SU-DHL-6 (cell line): ENCODE data around the gene SPSB1.

Source experiments
- H2AFZ ChIP-seq: fragments of 200-600 bp; sonication (generic); 2 replicates; pipeline ENCODE4 v1.6.1; 2014; ENCODE audit warnings: low read depth, mild to moderate bottlenecking, moderate library complexity, mixed read lengths, antibody characterized with exemption, low read length; ENCODE audit not compliant: severe bottlenecking
- H3F3A ChIP-seq: fragments of 200-600 bp; shearing (Covaris generic); 2 replicates; pipeline ENCODE4 v1.6.0; 2016; ENCODE audit warnings: antibody characterized with exemption, mild to moderate bottlenecking; ENCODE audit not compliant: insufficient read depth
- H3K27ac ChIP-seq: fragments of 200-600 bp; sonication (generic); 2 replicates; pipeline ENCODE4 v1.5.1; 2016; ENCODE audit warnings: low read depth, mild to moderate bottlenecking, low read length, moderate library complexity, mixed read lengths
- H3K27me3 ChIP-seq: fragments of 200-600 bp; sonication (generic), shearing (Covaris generic); 2 replicates; pipeline ENCODE4 v1.6.0; 2014; ENCODE audit warnings: mild to moderate bottlenecking, low read length
- H3K36me3 ChIP-seq: fragments of 200-600 bp; sonication (generic); 2 replicates; pipeline ENCODE4 v1.6.1; 2014; ENCODE audit warnings: mild to moderate bottlenecking, low read length, mixed read lengths
- H3K4me2 ChIP-seq: fragments of 300-600, 200-600 bp; shearing (Covaris generic), sonication (generic); 2 replicates; pipeline ENCODE4 v1.6.0; 2014; ENCODE audit warnings: low read length, low read depth, mild to moderate bottlenecking; ENCODE audit not compliant: poor library complexity, severe bottlenecking
- H3K4me3 ChIP-seq: fragments of 200-600 bp; sonication (generic); 2 replicates; pipeline ENCODE4 v1.5.1; 2014; ENCODE audit warnings: antibody characterized with exemption, low read length, mild to moderate bottlenecking, mixed read lengths; ENCODE audit not compliant: insufficient read depth, poor library complexity, severe bottlenecking
- H3K79me2 ChIP-seq: fragments of 200-600 bp; sonication (generic); 2 replicates; pipeline ENCODE4 v1.6.1; 2014; ENCODE audit warnings: mild to moderate bottlenecking, low read length, moderate library complexity; ENCODE audit not compliant: insufficient read depth
- H3K9ac ChIP-seq: fragments of 200-600 bp; sonication (generic); 2 replicates; pipeline ENCODE4 v1.7.0; 2014; ENCODE audit warnings: mild to moderate bottlenecking, low read length
- H3K9me2 ChIP-seq: fragments of 200-600 bp; sonication (generic); replicated peaks from 2 replicates; pipeline ENCODE4 v1.6.1; 2014; ENCODE audit warnings: low read length; ENCODE audit not compliant: insufficient read depth
- H3K9me3 ChIP-seq: fragments of 200-600 bp; sonication (generic); 2 replicates; pipeline ENCODE4 v1.6.1; 2014; ENCODE audit warnings: low read length, mixed read lengths; ENCODE audit not compliant: insufficient read depth
- H4K20me1 ChIP-seq: fragments of 200-600 bp; sonication (generic); 2 replicates; pipeline ENCODE4 v1.6.1; 2014; ENCODE audit warnings: low read depth, mild to moderate bottlenecking, antibody characterized with exemption, low read length, moderate library complexity, mixed read lengths
- EZH2phosphoT487 ChIP-seq: fragments of 200-600 bp; sonication (generic), shearing (Covaris generic); conservative IDR thresholded peaks from 2 replicates; pipeline ENCODE4 v1.6.1; 2018; ENCODE audit warnings: mild to moderate bottlenecking, antibody characterized with exemption, low read length, moderate library complexity, mixed read lengths
- TF ChIP-seq, protein P1 (sequence below): fragments of 200-600 bp; sonication (generic); IDR thresholded peaks from one replicate; pipeline ENCODE4 v1.5.1; 2017; ENCODE audit warnings: antibody characterized with exemption, mild to moderate bottlenecking, low read length, moderate library complexity; ENCODE audit not compliant: insufficient read depth, poor library complexity, severe bottlenecking

Gene SPSB1

DNA sequence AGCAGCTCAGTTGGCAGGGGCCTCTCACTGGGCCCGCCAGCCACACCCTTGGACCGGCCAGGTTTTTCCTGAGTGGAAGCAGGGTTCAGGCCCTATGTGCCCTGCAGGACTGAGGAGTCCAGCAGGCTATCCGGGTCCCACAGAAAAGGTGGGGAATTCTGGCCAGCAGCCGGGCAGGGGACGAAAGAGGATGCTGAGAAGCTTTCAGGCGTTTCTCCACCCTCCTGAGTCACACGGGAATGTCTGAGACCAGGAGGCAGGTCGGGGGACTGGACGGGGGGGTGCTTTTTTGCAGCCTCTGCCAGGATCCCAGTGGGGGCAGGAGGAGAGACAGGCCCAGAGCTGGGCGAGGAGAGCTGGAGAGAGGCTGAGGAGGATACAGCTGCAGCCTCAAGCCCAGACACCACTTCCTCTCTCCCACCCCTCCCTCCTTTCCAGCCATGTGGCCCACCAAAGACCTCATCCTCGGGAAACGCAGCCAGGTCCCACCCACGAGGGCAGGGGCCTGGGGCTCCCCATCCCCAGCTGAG, 105.4 kb downstream of the SPSB1 start:
- H3K9me2 ChIP-seq, result no peaks in the 10 kb centered on the region
- H3K27me3 ChIP-seq, result no peaks in the 10 kb centered on the region; the same call in 1 of the 2 replicates
- H3F3A ChIP-seq, result no peaks in the 10 kb centered on the region
- no peak overlapping the region for H3K4me2 ChIP-seq
- H3K9me3 ChIP-seq, result no peaks in the 10 kb centered on the region
- H3K4me3 ChIP-seq, result no peak overlapping the region
- TF ChIP-seq, protein P1, sequence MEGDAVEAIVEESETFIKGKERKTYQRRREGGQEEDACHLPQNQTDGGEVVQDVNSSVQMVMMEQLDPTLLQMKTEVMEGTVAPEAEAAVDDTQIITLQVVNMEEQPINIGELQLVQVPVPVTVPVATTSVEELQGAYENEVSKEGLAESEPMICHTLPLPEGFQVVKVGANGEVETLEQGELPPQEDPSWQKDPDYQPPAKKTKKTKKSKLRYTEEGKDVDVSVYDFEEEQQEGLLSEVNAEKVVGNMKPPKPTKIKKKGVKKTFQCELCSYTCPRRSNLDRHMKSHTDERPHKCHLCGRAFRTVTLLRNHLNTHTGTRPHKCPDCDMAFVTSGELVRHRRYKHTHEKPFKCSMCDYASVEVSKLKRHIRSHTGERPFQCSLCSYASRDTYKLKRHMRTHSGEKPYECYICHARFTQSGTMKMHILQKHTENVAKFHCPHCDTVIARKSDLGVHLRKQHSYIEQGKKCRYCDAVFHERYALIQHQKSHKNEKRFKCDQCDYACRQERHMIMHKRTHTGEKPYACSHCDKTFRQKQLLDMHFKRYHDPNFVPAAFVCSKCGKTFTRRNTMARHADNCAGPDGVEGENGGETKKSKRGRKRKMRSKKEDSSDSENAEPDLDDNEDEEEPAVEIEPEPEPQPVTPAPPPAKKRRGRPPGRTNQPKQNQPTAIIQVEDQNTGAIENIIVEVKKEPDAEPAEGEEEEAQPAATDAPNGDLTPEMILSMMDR, result no peak
- TF ChIP-seq EZH2phosphoT487, result no peak
- no peaks in the 10 kb centered on the region for H3K79me2 ChIP-seq
- H4K20me1 ChIP-seq, result no peaks in the 10 kb centered on the region
- no peak overlapping the region for H3K9ac ChIP-seq
- no peaks in the 10 kb centered on the region for H3K36me3 ChIP-seq
- no peak overlapping the region for H3K27ac ChIP-seq
- H2AFZ ChIP-seq, result no peak overlapping the region

DNA sequence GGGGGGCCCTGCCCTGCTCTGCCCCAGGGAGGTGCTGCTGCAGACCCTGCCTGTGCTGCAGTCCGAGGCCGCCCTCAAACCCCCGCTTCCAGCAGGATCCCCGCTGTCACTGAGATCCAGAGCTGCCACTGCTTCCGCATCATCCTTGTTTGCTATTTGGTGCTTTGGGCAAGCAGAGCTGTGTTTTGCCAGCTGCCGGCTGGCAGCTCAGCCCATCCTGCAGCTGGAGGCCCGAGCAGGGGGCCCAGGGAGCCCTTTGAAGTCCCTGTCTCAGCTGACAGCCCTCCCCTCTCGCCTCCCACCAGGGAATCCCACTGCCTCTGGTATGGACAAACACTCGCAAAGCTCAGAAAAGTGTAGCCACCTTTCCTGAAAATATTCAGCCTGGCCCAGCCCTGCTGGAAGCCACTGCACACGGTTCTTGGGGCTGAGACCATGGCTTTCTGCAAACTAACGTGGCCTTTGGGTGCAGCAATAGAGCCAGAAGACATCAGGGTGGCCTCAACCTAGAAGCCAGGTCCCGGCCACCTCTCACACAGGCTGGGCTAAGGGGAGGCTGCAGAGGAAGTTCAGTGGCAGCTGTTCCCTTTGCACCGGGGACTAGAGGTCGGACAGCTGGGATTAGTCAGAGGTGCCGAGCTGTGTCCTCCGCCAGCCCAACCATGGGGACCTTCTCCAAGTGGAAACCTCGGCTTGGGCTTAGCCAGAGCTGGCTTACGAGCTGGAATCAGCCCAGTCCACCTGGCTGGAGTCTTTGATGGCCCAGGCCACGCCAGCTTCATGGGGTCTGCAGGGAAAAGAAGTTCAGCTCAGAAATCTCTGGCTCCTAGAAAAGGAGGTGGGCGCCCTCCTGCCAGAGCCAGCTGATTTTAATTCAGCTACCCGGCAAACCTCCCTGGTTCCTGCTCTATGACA, 107.1 kb downstream of the SPSB1 start:
- no peaks in the 10 kb centered on the region for H3K9me3 ChIP-seq
- H3K79me2 ChIP-seq, result no peaks in the 10 kb centered on the region
- no peaks in the 10 kb centered on the region; the same call in 1 of the 2 replicates for H3K27me3 ChIP-seq
- H3K27ac ChIP-seq, result no peak overlapping the region
- no peak overlapping the region for H3K4me3 ChIP-seq
- H4K20me1 ChIP-seq, result no peaks in the 10 kb centered on the region
- H3K4me2 ChIP-seq, result no peak overlapping the region
- TF ChIP-seq, protein P1, result no peak
- TF ChIP-seq EZH2phosphoT487, result no peak
- no peaks in the 10 kb centered on the region for H3K9me2 ChIP-seq
- no peaks in the 10 kb centered on the region for H3K36me3 ChIP-seq
- no peaks in the 10 kb centered on the region for H3F3A ChIP-seq
- H3K9ac ChIP-seq, result no peak overlapping the region
- no peak overlapping the region for H2AFZ ChIP-seq

GRCh38 chr1:9400425-9401079, 107.9 kb downstream of the SPSB1 start:
- no peaks in the 10 kb centered on the region for H4K20me1 ChIP-seq
- H2AFZ ChIP-seq, result no peak overlapping the region
- H3K9me3 ChIP-seq, result no peaks in the 10 kb centered on the region
- TF ChIP-seq, protein P1, result no peak
- no peak for TF ChIP-seq EZH2phosphoT487
- H3K4me3 ChIP-seq, result no peak overlapping the region
- no peak overlapping the region for H3K4me2 ChIP-seq
- no peaks in the 10 kb centered on the region for H3K36me3 ChIP-seq
- no peaks in the 10 kb centered on the region for H3F3A ChIP-seq
- H3K27me3 ChIP-seq, result no peaks in the 10 kb centered on the region; the same call in 1 of the 2 replicates
- H3K79me2 ChIP-seq, result no peaks in the 10 kb centered on the region
- H3K9me2 ChIP-seq, result no peaks in the 10 kb centered on the region
- H3K27ac ChIP-seq, result no peak overlapping the region
- H3K9ac ChIP-seq, result no peak overlapping the region
